Ecto neural progenitor cell (in vitro differentiated cells): ENCODE measurements around the gene BMF.

ENCODE experiments used
- DNase-seq: peaks from one replicate; pipeline ENCODE4 v3.0.0-alpha.2; 2018; ENCODE audit warnings: low spot score

The BMF gene

DNA sequence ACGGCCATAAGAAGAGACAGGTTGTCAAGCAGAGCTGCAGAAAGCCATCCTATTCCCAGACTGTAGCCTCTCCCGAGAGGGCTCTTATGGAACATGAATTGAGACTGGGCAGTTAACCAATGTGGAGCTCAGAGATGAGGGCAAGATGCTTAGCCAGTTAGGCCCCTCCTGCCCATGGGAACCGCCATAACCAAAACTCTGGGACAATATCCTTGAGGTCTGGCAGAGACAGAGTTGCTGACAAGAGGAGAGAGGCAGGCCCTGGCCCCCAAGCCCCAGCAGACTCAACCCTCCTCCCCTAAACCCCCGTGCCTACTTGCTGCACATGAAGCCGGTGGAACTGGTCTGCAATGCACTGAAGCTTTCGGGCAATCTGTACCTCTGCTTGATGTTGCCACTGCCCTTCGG lies 4.8 kb downstream of the BMF start:
- no peak for DNase-seq

DNA sequence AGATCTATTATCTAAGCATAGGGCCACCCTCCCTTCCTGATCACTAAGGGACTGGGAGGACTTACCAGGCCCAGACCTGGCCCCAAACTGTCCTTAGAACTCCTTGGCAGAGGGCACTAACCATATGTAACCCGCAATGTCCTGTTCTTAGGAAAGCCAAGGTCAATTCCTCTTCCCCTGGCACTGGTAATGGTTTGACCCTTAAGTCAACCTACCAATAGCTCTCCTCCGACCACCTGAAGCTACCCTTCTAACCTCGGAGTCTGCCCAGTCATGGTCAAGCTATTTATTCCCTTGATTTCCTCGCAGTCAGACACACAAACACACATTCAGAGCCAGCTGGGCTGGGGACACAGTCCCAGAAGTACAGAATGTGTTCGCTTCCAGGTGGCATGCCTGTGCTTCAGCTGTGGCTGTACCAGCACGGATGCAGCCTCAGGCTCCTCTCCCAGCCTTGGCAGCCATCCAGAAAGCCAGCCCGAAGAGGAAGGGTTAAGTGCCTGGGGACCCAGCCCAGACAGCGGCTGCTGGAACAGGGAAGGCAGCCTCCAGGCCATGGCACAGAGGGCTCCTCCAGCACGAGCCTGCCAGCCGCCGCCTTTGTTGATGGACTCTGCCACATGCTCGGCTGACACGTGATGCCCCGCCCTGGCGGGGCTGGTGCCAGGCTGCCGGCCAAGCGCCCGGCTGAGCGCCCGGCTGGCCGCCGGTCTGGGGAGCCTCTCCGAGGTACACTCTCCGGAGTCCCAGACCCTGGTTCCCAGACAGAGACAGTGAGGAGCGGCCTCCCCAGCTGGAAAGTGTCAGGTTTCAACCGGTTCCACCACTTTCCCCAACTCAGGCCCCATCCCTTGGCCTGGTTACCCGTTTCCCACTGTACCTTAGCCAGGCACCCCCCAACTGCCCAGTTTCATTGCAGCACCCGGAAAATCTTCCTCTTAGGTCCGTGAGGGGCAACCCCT lies 5.5 kb downstream of the BMF start:
- DNase-seq: peak; percentile 68

DNA sequence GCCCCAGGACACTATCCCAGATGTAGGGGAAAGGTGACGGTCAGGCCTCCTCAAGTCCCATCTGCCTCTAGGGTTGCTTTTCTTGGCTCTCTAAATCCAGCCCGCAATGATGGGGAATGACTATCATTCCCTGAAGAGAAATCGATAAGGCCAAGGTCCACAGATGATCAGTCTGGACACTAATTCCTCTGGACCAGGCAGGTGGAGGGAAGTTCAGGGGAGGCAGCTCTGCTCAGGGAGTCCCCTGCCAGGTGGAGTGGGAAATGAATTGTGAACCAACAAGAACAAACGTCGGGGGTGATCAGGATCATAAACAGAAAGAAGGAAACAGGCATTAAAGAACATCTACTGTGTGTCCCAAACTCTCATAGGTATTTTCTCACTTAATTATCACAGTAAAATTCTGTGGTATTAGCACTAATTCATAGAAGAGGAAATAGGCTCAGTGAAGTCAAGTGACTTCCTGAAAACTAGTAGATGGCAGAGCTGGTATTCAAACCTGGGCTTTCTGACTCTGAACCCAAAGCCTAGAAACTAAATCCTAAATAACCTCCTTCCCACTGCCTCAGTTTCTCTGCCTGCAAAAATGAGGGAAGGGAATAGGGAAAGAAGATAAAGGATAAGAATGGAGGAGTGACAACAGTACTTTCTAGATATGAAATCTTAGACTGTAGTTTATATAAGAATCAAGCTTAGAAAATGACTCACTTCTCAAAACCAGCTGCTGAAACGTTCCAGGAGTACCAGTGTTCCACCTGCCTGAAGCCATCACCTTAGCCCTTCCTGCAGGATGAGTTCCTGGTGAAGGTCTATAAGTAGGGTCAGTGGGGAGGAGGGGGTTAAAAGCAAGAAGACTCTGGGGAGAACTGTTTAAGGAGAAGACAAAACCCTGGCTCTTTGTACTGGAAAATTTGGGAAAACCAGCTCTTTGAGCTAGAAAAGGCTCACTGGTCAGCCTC lies 7.5 kb downstream of the BMF start:
- no peak for DNase-seq

DNA sequence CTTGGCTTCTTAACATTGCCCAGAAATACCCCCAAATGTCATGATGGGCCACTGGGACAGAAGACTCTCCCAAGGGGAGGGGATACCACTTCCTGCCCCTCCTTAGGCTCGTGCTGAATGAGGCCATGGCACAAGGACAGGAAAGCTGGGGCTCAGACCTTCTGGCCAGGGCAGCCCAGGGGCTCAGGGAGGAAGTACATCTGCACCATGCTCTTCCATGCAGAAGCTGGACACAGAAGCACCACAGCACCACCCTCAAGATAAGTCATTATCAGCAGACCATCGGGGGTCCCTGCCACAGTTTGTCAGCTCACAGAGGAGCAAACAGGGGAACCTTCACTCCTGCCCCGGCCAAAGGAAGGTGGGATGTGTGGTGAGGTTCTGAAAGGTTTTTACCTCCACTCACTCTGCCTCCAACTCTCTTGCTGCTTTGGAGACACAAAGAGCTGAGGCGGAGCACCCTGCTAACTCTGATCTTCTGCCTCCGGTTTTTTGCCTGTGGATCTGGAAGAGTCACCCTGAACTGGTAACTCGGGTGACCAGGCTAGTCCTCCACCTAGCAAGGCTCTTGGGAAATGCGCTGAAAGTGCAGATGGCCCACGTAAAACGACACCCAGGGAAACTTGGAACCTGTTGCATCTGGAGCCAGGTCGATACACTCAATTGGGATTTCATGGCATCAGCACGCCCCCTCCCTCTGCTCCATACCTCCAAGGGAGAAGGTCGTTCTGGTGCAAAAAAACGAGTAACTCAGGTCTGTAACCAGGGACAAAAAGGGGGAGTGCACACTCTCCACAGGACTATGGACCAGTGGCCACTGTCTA lies 8.3 kb downstream of the BMF start:
- no peak for DNase-seq

DNA sequence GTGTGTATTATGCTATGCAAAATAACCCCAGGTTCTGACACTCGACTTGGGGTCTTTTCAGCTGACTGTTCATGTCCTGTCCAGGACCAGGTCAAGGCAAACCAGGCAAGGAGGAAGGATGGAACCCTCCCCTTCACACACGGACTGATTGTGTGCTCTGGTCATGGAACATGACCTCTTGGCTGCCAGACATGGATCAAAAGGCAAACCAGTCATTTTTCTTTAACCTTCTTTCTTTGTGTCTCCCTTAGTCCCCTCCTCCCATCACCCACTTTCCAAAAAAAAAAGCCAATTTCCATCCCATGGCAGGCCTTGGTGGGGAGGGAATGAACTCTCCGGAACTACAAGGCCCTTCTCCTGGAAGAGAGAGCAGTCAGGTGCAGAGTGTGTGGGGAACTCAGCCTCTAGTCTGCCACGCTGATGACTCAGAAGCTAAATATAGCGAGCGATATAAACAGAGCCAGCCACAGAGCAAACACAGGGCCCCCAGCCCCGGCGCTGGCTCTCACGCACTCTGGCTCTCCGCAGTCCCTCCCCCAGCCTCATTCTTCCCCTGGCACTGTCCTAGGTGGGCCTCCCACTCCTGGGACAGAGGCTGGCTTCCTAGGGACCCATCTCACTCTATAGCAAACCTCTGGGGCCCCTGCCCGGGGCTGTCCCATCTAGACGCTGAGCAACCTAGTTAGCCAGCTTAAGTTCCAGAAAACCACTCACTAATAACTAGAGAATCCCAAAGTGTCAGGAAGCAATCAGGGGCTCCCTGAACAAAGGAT lies 10.0 kb downstream of the BMF start:
- no peak for DNase-seq

DNA sequence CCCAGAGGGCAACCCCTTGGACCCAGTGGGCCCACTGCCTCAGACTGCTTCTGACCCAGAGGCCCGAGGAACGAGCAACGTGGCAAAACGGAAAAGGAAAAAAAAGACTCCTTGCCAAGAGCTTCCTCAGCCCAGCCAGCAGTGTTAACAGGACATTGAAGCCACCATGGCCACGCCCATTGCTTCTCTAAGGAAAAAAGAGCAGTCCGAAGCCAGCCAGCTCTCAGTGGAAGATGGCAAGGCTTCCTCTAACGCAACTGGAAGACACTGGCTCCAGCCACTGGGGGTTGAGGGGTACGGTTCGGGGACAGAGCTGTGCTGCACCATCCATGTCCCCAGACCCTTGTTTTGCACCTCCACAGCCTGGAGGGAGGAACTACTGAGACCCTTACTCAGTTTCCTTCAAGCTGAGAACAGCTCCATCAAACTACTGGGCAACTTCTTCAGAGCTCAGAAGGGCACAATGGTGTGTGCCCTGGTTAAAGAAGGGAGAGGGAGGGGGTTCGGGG lies 10.7 kb downstream of the BMF start:
- no peak for DNase-seq

DNA sequence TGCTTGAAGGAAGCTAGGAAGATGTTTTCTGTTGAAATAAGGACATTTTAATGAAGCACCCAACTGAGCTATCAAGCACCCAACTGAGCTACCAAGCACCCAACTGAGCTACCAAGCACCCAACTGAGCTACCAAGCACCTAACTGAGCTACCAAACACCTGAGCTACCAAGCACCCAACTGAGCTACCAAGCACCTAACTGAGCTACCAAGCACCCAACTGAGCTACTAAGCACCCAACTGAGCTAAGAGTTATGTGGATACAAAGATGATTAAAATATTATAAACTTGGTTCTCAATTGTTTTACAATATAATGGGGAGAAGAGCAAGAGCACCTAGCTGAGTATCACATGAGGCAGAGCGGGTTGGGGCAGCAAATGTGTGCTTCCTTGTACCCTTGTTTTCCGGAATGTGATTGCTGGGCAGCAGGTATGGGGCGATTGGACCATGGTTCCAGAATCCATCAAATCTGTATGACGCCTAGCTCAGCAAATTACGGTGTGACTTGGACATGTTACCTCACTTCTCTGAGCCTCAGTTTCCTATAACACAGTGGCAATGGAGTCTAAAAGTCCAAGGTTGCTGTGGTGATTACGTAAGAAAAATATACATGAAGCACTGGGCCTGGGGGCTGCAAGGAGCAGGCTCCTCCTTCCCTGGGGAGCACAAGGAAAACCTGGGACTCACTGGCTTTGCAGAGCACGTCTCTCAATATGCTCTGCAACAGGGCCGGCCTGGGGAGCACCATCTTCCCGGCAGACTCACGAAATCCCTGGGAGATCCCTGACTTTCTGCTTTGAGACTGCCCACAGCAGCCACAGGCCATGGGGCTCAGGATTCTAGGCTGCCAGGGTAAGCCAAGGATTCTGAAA lies 11.3 kb downstream of the BMF start:
- DNase-seq: no peak

DNA sequence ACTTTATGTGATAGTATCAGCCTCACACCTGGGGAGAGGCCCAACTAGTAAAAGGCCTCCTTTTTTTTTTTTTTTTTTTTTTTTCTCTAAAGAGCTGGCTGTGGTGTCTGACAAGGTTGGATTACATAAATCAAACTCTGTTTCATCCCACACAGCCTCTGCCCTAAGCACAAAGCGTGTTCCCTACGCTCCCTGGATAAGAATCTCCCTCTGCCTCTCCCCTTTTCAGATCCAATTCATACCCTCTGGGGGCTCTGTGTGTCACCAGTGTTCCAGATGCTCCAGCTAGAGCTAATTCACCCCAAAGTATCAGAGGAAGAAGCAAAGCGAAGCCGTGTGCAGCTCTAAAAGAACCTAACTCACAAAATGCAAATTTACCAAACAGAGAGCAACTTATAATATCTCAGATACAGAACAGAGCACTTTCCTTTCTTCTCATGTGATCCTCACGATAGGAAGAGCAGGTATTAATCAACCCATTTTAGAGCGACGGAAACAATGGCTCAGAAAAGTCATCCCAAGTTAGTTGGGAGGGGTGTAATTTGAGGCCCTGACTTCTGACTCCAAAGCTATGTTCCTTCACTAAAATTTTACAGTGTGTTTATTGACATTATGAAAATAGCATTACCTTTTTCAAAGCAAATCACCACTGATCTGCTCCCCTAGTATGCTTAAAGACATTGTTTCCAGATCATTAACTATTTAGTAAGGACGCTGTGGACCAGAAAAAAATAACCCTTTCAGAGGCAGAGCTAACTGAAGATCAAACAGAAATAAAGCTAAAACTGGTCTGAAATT lies 12.4 kb downstream of the BMF start:
- DNase-seq: no peak

DNA sequence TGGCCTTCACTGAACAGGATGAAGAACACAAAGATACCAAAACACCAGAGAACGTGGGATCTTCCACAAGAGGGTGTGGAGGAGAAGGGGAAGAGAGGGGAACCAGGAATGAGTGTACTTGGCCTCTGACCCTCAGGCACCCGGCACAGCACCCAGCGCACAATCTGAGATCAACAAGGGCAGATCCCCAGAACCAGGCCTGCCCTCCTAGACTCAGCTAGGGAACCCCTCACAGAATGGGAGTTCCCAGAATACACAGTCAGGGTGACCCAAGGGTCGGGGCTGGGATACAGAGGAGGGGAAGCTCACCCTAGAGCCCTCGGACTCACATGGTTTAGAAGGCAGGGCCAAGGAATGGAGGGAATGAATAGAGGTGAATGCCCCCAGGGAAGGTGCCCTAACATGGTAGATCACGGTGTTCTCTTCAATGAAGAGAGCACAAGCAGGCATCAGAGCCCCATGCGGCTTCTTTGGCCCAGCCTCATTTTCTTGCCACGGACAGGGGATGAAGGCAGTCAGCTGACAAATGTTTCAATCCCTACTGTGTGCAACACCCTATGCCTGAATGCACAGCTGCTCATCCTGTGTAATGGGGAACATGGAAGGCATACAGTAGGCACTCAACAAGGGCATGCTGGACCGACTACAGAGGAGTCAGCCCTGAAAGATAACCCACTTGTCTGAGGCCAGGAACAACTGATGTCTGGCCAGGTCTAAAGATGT lies 13.1 kb downstream of the BMF start:
- no peak for DNase-seq

DNA sequence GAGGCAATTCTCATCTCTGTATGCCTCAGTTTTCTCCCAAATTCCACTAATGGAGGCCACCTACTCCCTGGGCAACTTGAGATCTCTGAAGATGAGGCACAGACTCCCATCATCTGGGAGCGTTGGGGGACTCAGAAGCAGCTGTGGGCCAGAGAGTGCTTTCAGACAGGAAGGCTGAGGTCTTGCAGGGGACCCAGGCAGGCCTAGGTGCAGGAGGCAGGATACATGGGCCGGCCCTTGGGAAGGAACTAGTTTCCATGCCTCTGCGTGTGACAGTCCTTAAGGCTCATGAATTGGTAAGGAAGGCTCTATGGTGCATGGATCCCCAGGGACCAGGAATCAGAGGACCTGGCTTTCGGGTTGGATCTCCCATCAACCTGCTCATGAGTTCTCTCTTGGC lies 14.5 kb downstream of the BMF start:
- DNase-seq: no peak

DNA sequence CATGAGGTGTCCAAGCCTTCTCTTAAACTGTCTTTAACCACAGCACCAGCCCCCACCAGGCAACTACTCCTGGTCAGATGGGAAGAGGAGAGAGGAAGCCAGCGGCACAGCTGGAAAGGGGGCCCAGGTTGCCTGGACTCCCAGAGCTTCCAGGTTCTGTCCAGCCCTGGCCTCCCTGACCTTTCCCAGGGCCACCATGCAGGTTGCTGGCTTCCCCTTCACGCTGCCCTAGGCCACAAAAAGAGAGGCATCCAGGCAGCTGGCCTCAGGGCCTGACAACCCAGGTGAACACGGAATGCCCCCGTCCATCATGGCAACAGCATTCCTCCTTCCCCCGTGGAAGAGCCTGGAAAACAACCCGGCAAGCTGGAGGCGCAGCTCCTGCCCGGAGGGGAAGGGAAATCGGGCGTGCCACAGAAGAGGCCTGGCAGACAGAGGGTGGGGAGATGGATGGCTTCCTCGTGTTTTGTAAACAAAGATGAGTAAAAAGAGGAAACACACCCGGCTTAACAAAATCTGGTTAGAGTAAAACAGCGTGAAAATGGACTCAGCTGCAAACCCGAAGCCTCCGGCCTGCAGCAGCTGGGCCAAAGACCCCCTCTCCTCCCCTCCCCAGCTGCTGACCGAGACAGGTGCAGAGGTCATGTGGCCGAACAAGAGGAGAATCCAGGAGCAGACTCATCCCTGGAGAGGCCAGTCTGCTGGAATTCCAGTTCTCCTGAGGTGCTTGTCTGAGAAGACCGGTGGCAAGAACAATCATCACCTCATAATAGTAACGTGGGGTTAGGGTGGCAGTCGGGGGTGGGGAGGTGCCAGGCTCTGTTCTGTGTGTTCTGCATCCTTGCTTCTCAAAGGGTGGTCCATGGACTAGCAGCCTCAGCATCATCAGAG lies 15.5 kb downstream of the BMF start:
- DNase-seq: peak; percentile 84

DNA sequence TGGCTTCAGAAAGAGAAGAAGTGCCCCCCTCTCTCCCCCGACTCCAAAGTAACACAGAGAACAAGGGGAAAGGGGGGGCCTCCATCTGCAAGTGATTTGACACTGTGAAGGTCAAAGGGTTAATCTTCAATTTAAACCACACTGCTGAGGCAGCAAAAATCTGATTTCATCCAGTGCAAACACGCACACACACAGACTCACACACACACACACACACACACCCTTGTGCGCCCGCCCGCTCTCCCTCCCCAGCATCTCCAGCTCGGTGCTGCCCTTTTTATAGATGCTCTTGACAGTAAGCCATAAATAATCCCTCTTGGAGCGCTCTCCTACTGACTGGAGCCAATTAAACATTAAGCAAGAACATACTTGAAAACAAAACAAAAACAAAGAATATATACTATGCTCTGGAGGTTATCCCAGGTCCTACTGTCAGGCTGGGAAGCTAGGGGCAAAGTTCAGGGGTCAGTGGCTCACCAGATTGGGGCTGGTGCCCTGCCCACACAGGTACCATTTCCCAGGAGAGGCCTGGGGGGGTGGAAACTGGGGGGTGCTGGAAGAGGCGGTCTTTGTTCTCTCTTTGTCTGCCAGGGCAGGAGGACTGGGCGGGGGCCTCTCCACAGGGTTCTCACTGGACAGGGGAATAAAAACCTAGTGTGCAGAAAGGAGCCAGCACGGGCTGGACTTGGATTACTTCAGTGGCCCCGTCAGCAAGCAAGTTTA lies 16.3 kb downstream of the BMF start:
- DNase-seq: peak; percentile 80

DNA sequence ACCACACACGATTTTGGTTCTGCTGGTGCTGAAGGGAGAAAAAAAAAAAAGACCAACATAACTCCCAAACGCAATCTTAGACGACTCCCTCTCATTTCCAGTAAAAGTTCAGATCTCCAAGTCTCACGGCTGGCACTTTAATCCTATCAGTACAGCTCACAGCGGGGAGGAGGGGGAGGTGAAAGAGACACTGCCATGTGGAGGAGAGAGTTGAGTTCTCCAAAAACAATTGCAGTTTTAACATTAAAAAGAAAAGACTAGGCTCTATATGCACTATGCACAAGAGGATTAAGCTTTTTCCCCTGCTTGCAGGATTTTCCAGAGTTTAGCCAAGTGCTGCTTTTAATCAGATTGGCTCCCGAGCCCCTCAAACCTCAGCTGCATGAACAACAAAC lies 16.8 kb downstream of the BMF start:
- no peak for DNase-seq

DNA sequence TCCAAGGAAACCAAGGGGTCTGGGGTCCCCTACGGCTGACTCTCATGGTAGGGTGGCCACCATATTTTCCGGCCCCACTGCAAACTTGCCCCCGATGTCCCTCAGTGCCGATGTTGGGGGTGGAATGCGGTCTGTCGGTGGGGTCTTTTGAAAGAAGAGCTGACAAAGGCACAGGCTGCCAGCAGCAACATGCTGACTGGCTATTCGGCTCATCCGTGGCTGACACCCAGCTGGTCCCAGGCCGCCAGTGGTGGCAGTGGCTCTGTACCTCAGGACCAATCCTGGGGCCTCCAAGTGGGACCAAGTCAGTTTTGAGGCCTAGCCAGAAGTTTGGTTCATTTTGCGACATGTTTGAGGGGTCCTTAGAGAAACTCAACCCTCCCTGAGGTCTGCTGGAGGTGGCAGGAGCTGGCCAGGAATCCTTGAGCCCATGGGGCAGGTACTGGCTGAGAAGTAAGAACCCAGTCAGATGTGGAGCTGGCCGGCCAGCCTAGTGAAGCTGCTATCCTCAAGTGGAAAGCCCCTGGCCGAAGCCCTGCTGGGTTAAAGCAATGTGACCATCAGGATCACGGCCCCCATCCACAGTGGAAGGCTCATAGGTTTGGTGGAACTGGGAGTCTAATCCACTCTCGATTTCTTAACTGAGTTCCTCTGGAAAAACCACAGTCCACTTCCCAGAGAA lies 17.8 kb downstream of the BMF start:
- DNase-seq: no peak

DNA sequence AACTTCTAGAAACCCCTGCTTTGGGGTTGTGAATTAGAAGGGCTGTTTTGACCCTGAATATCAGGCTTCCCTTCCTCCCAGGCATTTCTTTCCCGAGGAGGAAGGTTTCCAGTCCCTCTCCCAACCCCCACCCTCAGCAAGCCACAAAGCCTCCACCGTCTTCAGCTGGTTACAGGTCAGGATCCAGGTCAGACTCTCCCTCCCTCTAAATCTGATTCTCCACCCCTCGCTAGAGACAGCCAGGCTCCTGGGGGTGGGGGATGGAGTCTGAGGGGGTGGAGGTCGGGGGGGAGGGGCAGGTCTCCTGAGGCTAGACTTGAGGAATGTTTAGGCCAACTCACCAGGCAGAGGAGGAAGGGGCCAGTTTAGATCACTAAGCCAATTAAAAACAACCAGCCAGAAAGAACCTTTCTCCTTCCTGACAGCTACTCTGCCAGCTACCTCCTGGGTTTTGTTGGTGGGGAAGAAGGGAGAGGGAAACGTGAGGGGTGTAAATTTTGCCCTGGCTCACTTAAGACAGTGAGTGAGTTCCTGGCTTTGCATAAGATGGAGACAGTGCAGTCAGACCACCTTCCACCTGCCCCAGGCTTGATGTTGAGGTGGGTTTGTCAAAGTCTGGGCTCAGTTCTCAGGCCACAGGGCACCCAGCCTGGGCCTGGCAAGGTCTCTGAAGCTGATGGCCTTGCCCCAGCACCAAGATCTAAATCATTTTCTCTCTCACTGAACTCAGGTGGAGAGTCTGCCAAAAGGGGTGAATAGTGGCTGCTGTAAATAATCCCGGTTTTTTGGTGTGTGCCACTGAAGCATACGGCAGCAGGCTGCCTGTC lies 19.5 kb downstream of the BMF start:
- peak; percentile 89 for DNase-seq
